Measurements from ENCODE around the gene FLVCR1.

DNA sequence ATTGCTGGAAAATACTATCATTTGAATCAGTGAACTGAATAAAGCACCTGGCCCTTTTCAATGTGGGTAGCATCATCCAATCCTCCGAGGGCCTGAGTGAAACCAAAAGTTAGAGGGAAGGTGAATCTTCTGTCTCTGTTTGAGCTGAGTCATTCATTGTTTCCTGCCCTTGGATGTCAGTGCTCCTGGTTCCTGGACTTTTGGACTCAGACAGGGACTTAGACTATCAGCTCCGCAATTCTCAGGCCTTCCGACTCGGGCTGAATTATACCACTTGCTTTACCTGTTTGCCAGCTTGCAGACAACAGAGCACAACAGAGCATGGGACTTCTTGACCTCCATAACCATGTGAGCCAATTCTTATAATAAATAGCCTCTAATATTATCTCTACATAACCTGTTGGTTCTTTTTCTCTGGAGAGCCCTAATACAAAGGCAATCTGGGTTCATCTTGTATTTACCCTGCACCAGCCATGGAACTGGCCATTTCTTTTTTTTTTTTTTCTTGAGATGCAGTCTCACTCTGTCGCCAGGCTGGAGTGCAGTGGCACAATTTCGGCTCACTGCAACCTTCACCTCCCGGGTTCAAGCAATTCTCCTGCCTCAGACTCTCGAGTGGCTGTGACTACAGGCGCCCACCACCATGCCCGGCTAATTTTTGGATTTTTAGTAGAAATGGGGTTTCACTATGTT is 73.1 kb downstream of the FLVCR1 start:
- TF ChIP-seq TAF1 (IDR thresholded peaks at IDR 0.05; ENCODE audit: borderline replicate concordance, insufficient read depth, low read length) (no peak), POLR2AphosphoS5 (IDR thresholded peaks at IDR 0.05; ENCODE audit: low read depth, low read length) (no peak), SIN3A (IDR thresholded peaks at IDR 0.05; ENCODE audit: borderline replicate concordance, insufficient read depth, low read length) (no peak), FOXP2 (optimal IDR thresholded peaks at IDR 0.05; ENCODE audit: borderline replicate concordance, extremely low read depth, extremely low read length, insufficient read depth) (no peak)
- TF ChIP-seq, protein P1, sequence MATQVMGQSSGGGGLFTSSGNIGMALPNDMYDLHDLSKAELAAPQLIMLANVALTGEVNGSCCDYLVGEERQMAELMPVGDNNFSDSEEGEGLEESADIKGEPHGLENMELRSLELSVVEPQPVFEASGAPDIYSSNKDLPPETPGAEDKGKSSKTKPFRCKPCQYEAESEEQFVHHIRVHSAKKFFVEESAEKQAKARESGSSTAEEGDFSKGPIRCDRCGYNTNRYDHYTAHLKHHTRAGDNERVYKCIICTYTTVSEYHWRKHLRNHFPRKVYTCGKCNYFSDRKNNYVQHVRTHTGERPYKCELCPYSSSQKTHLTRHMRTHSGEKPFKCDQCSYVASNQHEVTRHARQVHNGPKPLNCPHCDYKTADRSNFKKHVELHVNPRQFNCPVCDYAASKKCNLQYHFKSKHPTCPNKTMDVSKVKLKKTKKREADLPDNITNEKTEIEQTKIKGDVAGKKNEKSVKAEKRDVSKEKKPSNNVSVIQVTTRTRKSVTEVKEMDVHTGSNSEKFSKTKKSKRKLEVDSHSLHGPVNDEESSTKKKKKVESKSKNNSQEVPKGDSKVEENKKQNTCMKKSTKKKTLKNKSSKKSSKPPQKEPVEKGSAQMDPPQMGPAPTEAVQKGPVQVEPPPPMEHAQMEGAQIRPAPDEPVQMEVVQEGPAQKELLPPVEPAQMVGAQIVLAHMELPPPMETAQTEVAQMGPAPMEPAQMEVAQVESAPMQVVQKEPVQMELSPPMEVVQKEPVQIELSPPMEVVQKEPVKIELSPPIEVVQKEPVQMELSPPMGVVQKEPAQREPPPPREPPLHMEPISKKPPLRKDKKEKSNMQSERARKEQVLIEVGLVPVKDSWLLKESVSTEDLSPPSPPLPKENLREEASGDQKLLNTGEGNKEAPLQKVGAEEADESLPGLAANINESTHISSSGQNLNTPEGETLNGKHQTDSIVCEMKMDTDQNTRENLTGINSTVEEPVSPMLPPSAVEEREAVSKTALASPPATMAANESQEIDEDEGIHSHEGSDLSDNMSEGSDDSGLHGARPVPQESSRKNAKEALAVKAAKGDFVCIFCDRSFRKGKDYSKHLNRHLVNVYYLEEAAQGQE (IDR thresholded peaks at IDR 0.05; ENCODE audit: insufficient read depth in 1 of 2, low read depth in 2 of 2, low read length in 2 of 2), result no peak
